HepG2 (cell line): Measurements from ENCODE around the gene PHACTR1.

Experiments used
- CTCF ChIP-seq: sonication (generic); formaldehyde crosslinking; IDR thresholded peaks from 2 replicates; pipeline ENCODE4 v1.5.0; 2020; ENCODE audit warnings: mild to moderate bottlenecking, missing genetic modification reagents, moderate library complexity
- FOXJ3 ChIP-seq: sonication (generic); formaldehyde crosslinking; IDR thresholded peaks from 2 replicates; pipeline ENCODE4 v1.4.0; 2020; ENCODE audit warnings: missing genetic modification reagents, mild to moderate bottlenecking, borderline replicate concordance
- FOXO1 ChIP-seq: sonication (generic); formaldehyde crosslinking; IDR thresholded peaks from 2 replicates; pipeline ENCODE4 v1.4.0; 2020; ENCODE audit warnings: missing genetic modification reagents
- GATA4 ChIP-seq: sonication (generic); IDR thresholded peaks from 2 replicates; pipeline ENCODE4 v1.6.1; 2016; ENCODE audit warnings: antibody characterized with exemption, low read depth, borderline replicate concordance
- POLR2A ChIP-seq, 2 experiments: IDR thresholded peaks; 2 replicates each; pipeline ENCODE4 v1.6.1; 2011; ENCODE audit warnings: low read depth in 2 of 2, low read length in 2 of 2, mild to moderate bottlenecking in 1 of 2, moderate library complexity in 1 of 2; ENCODE audit not compliant: insufficient read depth in 1 of 2
- POLR2AphosphoS5 ChIP-seq: IDR thresholded peaks from 2 replicates; pipeline ENCODE4 v1.6.1; 2012; ENCODE audit warnings: low read depth, low read length
- PRDM10 ChIP-seq: sonication (generic); formaldehyde crosslinking; IDR thresholded peaks from 2 replicates; pipeline ENCODE4 v1.4.0; 2020; ENCODE audit warnings: low read depth, missing genetic modification reagents
- SRF ChIP-seq: IDR thresholded peaks from 2 replicates; pipeline ENCODE4 v1.6.1; 2011; ENCODE audit warnings: mild to moderate bottlenecking, low read depth, low read length, moderate library complexity
- TCF7 ChIP-seq: sonication (generic); IDR thresholded peaks from 2 replicates; pipeline ENCODE4 v1.6.1; 2016; ENCODE audit warnings: antibody characterized with exemption, low read depth
- YY1 ChIP-seq: IDR thresholded peaks from 2 replicates; pipeline ENCODE4 v1.6.1; 2011; ENCODE audit warnings: low read length, low read depth, moderate library complexity, mild to moderate bottlenecking; ENCODE audit not compliant: insufficient read depth, insufficient replicate concordance
- ZBTB1 ChIP-seq: sonication (generic); formaldehyde crosslinking; IDR thresholded peaks from 2 replicates; pipeline ENCODE4 v1.4.0; 2020; ENCODE audit warnings: missing genetic modification reagents, borderline replicate concordance
- ZNF510 ChIP-seq: sonication (generic); formaldehyde crosslinking; IDR thresholded peaks from 2 replicates; pipeline ENCODE4 v1.4.0; 2020; ENCODE audit warnings: low read depth, mild to moderate bottlenecking, missing genetic modification reagents
- ZNF512B ChIP-seq: sonication (generic); formaldehyde crosslinking; IDR thresholded peaks from 2 replicates; pipeline ENCODE4 v1.5.1; 2020; ENCODE audit warnings: missing genetic modification reagents, mild to moderate bottlenecking, borderline replicate concordance

- TF ChIP-seq POLR2AphosphoS5 (no peak), PRDM10 (CRISPR knock-in tag) (no peak), ZNF512B (CRISPR knock-in tag) (no peak), SRF (no peak), YY1 (no peak), TCF7 (no peak), FOXO1 (CRISPR knock-in tag) (no peak), POLR2A (IDR thresholded peaks at IDR 0.05; ENCODE audit: insufficient read depth in 1 of 2, low read depth in 2 of 2, low read length in 2 of 2) (no peak), FOXJ3 (CRISPR knock-in tag) (no peak), GATA4 (no peak), CTCF (CRISPR knock-in tag) (no peak), ZNF510 (no peak), ZBTB1 (CRISPR knock-in tag) (no peak)
Measured at GRCh38 chr6:13101409-13101808, 384.8 kb downstream of the PHACTR1 start.
